HL-60 (cell line): Measurements from ENCODE around the gene KLF18.

Experiments used
- DNase-seq, 2 experiments: peaks; one replicate each; pipeline ENCODE4 v3.0.0-alpha.2; 2010 to 2020; ENCODE audit warnings: low read depth in 1 of 2, low spot score in 1 of 2
- H3K27ac ChIP-seq: fragments of 250-450 bp; sonication (Bioruptor Pico); replicated peaks from 2 replicates; pipeline ENCODE4 v1.5.1; 2020; ENCODE audit warnings: mild to moderate bottlenecking, moderate library complexity
- H3K27me3 ChIP-seq: fragments of 250-450 bp; sonication (Bioruptor Pico); 2 replicates; pipeline ENCODE4 v1.5.1; 2021; ENCODE audit warnings: mild to moderate bottlenecking, moderate library complexity; ENCODE audit not compliant: insufficient read depth, poor library complexity, severe bottlenecking
- H3K4me3 ChIP-seq: replicated peaks from 2 replicates; pipeline ENCODE4 v1.5.1; 2011; ENCODE audit warnings: mild to moderate bottlenecking, control low read depth, low read length; ENCODE audit not compliant: insufficient read depth
- CTCF ChIP-seq: IDR thresholded peaks from one replicate; pipeline ENCODE4 v1.5.1; 2011; ENCODE audit warnings: low read length, control low read depth, inconsistent platforms; ENCODE audit not compliant: insufficient read depth
- GABPA ChIP-seq: IDR thresholded peaks from 2 replicates; pipeline ENCODE4 v1.6.1; 2012; ENCODE audit warnings: low read depth
- POLR2AphosphoS5 ChIP-seq: IDR thresholded peaks from 2 replicates; pipeline ENCODE4 v1.6.1; 2012; ENCODE audit warnings: low read depth
- REST ChIP-seq: IDR thresholded peaks from 2 replicates; pipeline ENCODE4 v1.6.1; 2012; ENCODE audit warnings: low read depth; ENCODE audit not compliant: insufficient replicate concordance
- SPI1 ChIP-seq: IDR thresholded peaks from 2 replicates; pipeline ENCODE4 v1.6.1; 2012; ENCODE audit warnings: low read depth, mild to moderate bottlenecking, borderline replicate concordance

KLF18 gene

GRCh38 chr1:44131411-44131810 is 10.0 kb downstream of the KLF18 start:
- H3K4me3 ChIP-seq = no peak overlapping the region
- H3K27me3 ChIP-seq = no peaks in the 10 kb centered on the region
- H3K27ac ChIP-seq = no peak overlapping the region
- no peak for TF ChIP-seq SPI1
- TF ChIP-seq POLR2AphosphoS5 = no peak
- no peak for TF ChIP-seq CTCF
- TF ChIP-seq GABPA = no peak
- TF ChIP-seq REST = no peak
- DNase-seq = no peak

- H3K27me3 ChIP-seq = no peaks in the 10 kb centered on the region
- TF ChIP-seq GABPA (no peak), REST (no peak), POLR2AphosphoS5 (no peak), SPI1 (no peak), CTCF (no peak)
These were observed 11.6 kb downstream of the KLF18 start for GRCh38 chr1:44129616-44130500.

GRCh38 chr1:44120398-44120949 is 21.0 kb downstream of the KLF18 start:
- Histone ChIP-seq H3K27ac (no peak overlapping the region), H3K27me3 (no peaks in the 10 kb centered on the region), H3K4me3 (no peak overlapping the region)
- no peak for DNase-seq
- TF ChIP-seq POLR2AphosphoS5 = no peak

More at GRCh38 chr1:44129616-44130500, 11.6 kb downstream of the KLF18 start:
- Histone ChIP-seq H3K27ac (no peak overlapping the region), H3K4me3 (no peak overlapping the region)
- no peak for DNase-seq

GRCh38 chr1:44119525-44119924 is 21.9 kb downstream of the KLF18 start:
- Histone ChIP-seq H3K27ac (no peak overlapping the region), H3K4me3 (no peak overlapping the region), H3K27me3 (no peaks in the 10 kb centered on the region)
- DNase-seq = no peak
- TF ChIP-seq REST (no peak), SPI1 (no peak), CTCF (no peak), GABPA (no peak), POLR2AphosphoS5 (no peak)
